ENCODE measurements around the gene COL27A1.

- TF ChIP-seq CTCF (IDR thresholded peaks at IDR 0.05) (no peak), EZH2 (IDR thresholded peaks at IDR 0.05; ENCODE audit: borderline replicate concordance, insufficient read depth, low read depth, low read length, poor library complexity, severe bottlenecking) (no peak)
Measured at GRCh38 chr9:114193090-114193489, 37.8 kb downstream of the COL27A1 start.
